22Rv1 (cell line): ENCODE data around the gene PDE2A.

Experiments
- H3K27ac ChIP-seq: fragments of 450-650 bp; 2 replicates; pipeline ENCODE4 v1.5.1; 2017
- CTCF ChIP-seq: fragments of 450-650 bp; IDR thresholded peaks from 2 replicates; pipeline ENCODE4 v1.5.1; 2017; ENCODE audit warnings: mild to moderate bottlenecking
- ZFX ChIP-seq: fragments of 450-650 bp; IDR thresholded peaks from 2 replicates; pipeline ENCODE4 v1.6.1; 2017; ENCODE audit warnings: antibody characterized with exemption, borderline replicate concordance

PDE2A gene

GRCh38 chr11:72582206-72583176, 91.7 kb downstream of the PDE2A start:
- H3K27ac ChIP-seq = no peak overlapping the region
- TF ChIP-seq CTCF = no peak
- TF ChIP-seq ZFX = no peak

- no peak for TF ChIP-seq ZFX
- no peak for TF ChIP-seq CTCF
- H3K27ac ChIP-seq = no peak overlapping the region
Observed at GRCh38 chr11:72581067-72581466, 93.2 kb downstream of the PDE2A start.

GRCh38 chr11:72580642-72580950, 93.6 kb downstream of the PDE2A start:
- TF ChIP-seq ZFX (no peak), CTCF (no peak)
- H3K27ac ChIP-seq = no peak overlapping the region

GRCh38 chr11:72579816-72580641, 94.2 kb downstream of the PDE2A start:
- no peak for TF ChIP-seq CTCF
- no peak for TF ChIP-seq ZFX
- no peak overlapping the region for H3K27ac ChIP-seq

GRCh38 chr11:72578991-72579815, 95.0 kb downstream of the PDE2A start:
- no peak overlapping the region for H3K27ac ChIP-seq
- no peak for TF ChIP-seq ZFX
- TF ChIP-seq CTCF = no peak

- no peak overlapping the region for H3K27ac ChIP-seq
- TF ChIP-seq ZFX (no peak), CTCF (no peak)
Observed at GRCh38 chr11:72578566-72578965, 95.7 kb downstream of the PDE2A start.
